ENCODE measurements around the gene TENM4. TPM values are rescaled to one million over a fixed set of nuclear protein-coding genes. Genes with fewer than 3 reads are reported as not detected.

TENM4 gene
- polyA plus RNA-seq, 3 donors: 0.31 to 1.7 TPM; not detected in 1

- H3K27me3 ChIP-seq (ENCODE audit: control insufficient read depth in 2 of 2, insufficient read depth in 2 of 2, low read length in 2 of 2): no peaks in the 10 kb centered on the region
- H3K27ac ChIP-seq (ENCODE audit: low read depth in 1 of 2, low read length in 2 of 2): no peak overlapping the region
- Mint-ChIP-seq H3K4me1 (no peaks in the 10 kb centered on the region), H3K9me3 (peaks cover 0 to 6% (median 1%) of the 10 kb centered on the region in 7 donors), H3K4me3 (no peak overlapping the region), H3K27me3 (ENCODE audit: low read depth in 3 of 3) (peaks cover 0 to 2% (median under 1%) of the 10 kb centered on the region in 3 donors), H3K36me3 (no peaks in the 10 kb centered on the region), H3K27ac (no peak overlapping the region)
- H3K4me1 ChIP-seq (ENCODE audit: control insufficient read depth in 1 of 2, insufficient read depth in 2 of 2, low read length in 2 of 2): no peaks in the 10 kb centered on the region
- no peaks in the 10 kb centered on the region for H4K20me1 ChIP-seq (ENCODE audit: insufficient read depth, low read length)
- H3K36me3 ChIP-seq (replicated peaks in 1 of 2; ENCODE audit: control insufficient read depth in 1 of 2, insufficient read depth in 2 of 2, low read length in 2 of 2): no peaks in the 10 kb centered on the region
- no peak overlapping the region for H3K9ac ChIP-seq (ENCODE audit: insufficient read depth, low read length, poor library complexity, severe bottlenecking)
- 81% methylated on average over 4 of the region's 4 CpGs for WGBS (ENCODE audit: insufficient coverage)
- no peak overlapping the region for H3K4me3 ChIP-seq (replicated peaks in 1 of 3; ENCODE audit: low read depth in 2 of 3, low read length in 3 of 3)
- H2AFZ ChIP-seq (ENCODE audit: insufficient read depth, low read depth, low read length, poor library complexity, severe bottlenecking): no peak overlapping the region
- H3K9me3 ChIP-seq (replicated peaks in 1 of 2; ENCODE audit: control insufficient read depth in 1 of 2, insufficient read depth in 1 of 2, low read length in 2 of 2): no peaks in the 10 kb centered on the region
- DNase-seq: no peak
- no peak overlapping the region for H3K4me2 ChIP-seq (replicated peaks; ENCODE audit: extremely low read depth, low read length, poor library complexity, severe bottlenecking)
- no peaks in the 10 kb centered on the region for H3K79me2 ChIP-seq (ENCODE audit: insufficient read depth, low read length)
- no peak for TF ChIP-seq CTCF (IDR thresholded peaks at IDR 0.05)
- intact Hi-C loops (cut with micrococcal nuclease): no loop called here
Observed at GRCh38 chr11:79258576-79258975, 182.3 kb downstream of the TENM4 start.

- Mint-ChIP-seq H3K4me1 (no peaks in the 10 kb centered on the region), H3K27ac (no peak overlapping the region), H3K9me3 (peaks cover 0 to 6% (median 2%) of the 10 kb centered on the region in 7 donors), H3K4me3 (no peak overlapping the region), H3K27me3 (ENCODE audit: low read depth in 3 of 3) (peaks cover 0 to 5% (median 3%) of the 10 kb centered on the region in 3 donors), H3K36me3 (no peaks in the 10 kb centered on the region)
- H3K9ac ChIP-seq (ENCODE audit: insufficient read depth, low read length, poor library complexity, severe bottlenecking): no peak overlapping the region
- no peak overlapping the region for H3K4me2 ChIP-seq (replicated peaks; ENCODE audit: extremely low read depth, low read length, poor library complexity, severe bottlenecking)
- no peaks in the 10 kb centered on the region for H3K36me3 ChIP-seq (replicated peaks in 1 of 2; ENCODE audit: control insufficient read depth in 1 of 2, insufficient read depth in 2 of 2, low read length in 2 of 2)
- H4K20me1 ChIP-seq (ENCODE audit: insufficient read depth, low read length): no peaks in the 10 kb centered on the region
- intact Hi-C loops (cut with micrococcal nuclease): no loop called here
- H3K9me3 ChIP-seq (replicated peaks in 1 of 2; ENCODE audit: control insufficient read depth in 1 of 2, insufficient read depth in 1 of 2, low read length in 2 of 2): no peaks in the 10 kb centered on the region
- no peak overlapping the region for H2AFZ ChIP-seq (ENCODE audit: insufficient read depth, low read depth, low read length, poor library complexity, severe bottlenecking)
- DNase-seq: no peak
- H3K4me1 ChIP-seq (ENCODE audit: control insufficient read depth in 1 of 2, insufficient read depth in 2 of 2, low read length in 2 of 2): no peaks in the 10 kb centered on the region
- TF ChIP-seq CTCF (IDR thresholded peaks at IDR 0.05): no peak
- H3K27me3 ChIP-seq (ENCODE audit: control insufficient read depth in 2 of 2, insufficient read depth in 2 of 2, low read length in 2 of 2): no peaks in the 10 kb centered on the region
- H3K79me2 ChIP-seq (ENCODE audit: insufficient read depth, low read length): no peaks in the 10 kb centered on the region
- no peak overlapping the region for H3K4me3 ChIP-seq (replicated peaks in 1 of 3; ENCODE audit: low read depth in 2 of 3, low read length in 3 of 3)
- no CpG with 5 or more reads among the region's 3 CpGs for WGBS (ENCODE audit: insufficient coverage)
- H3K27ac ChIP-seq (ENCODE audit: low read depth in 1 of 2, low read length in 2 of 2): no peak overlapping the region
Observed at GRCh38 chr11:79255965-79256364, 184.9 kb downstream of the TENM4 start.

Data from CD14-positive monocyte (primary cell).